ENCODE measurements around the gene ENAM. TPM values are rescaled to one million over a fixed set of nuclear protein-coding genes. Genes with fewer than 3 reads are reported as not detected.
"Not testable (repeated sequence)": the region's sequence is repeated elsewhere in the genome, so short reads cannot be mapped to it uniquely, and the experiment has no call there.

The ENAM gene
- total RNA-seq, 4 donors from 2014 or later = not detected

- Histone ChIP-seq H3K27ac (no peak overlapping the region), H3K27me3 (no peaks in the 10 kb centered on the region), H3K4me3 (no peak overlapping the region), H3K9me3 (no peaks in the 10 kb centered on the region), H3K36me3 (no peaks in the 10 kb centered on the region), H3K4me1 (peaks cover 4% of the 10 kb centered on the region)
- no peak for TF ChIP-seq CTCF (IDR thresholded peaks at IDR 0.05)
- no peak for TF ChIP-seq EP300 (IDR thresholded peaks at IDR 0.05)
- TF ChIP-seq POLR2A (IDR thresholded peaks at IDR 0.05) = no peak
- WGBS = 59% methylated on average over 5 of the region's 5 CpGs
- no peak for DNase-seq (ENCODE audit: low spot score in 2 of 2)
Measured at GRCh38 chr4:70654605-70655011, 26.1 kb downstream of the ENAM start.

GRCh38 chr4:70657326-70657725 lies 28.8 kb downstream of the ENAM start:
- DNase-seq (ENCODE audit: low spot score in 2 of 2) = no peak
- Histone ChIP-seq H3K36me3 (no peaks in the 10 kb centered on the region), H3K9me3 (no peaks in the 10 kb centered on the region), H3K27me3 (no peaks in the 10 kb centered on the region), H3K27ac (no peak overlapping the region), H3K4me1 (no peaks in the 10 kb centered on the region), H3K4me3 (no peak overlapping the region)
- 73% methylated on average over 5 of the region's 5 CpGs for WGBS
- TF ChIP-seq POLR2A (IDR thresholded peaks at IDR 0.05) (no peak), POLR2AphosphoS5 (IDR thresholded peaks at IDR 0.05) (no peak), CTCF (IDR thresholded peaks at IDR 0.05) (no peak), EP300 (IDR thresholded peaks at IDR 0.05) (no peak)

DNA sequence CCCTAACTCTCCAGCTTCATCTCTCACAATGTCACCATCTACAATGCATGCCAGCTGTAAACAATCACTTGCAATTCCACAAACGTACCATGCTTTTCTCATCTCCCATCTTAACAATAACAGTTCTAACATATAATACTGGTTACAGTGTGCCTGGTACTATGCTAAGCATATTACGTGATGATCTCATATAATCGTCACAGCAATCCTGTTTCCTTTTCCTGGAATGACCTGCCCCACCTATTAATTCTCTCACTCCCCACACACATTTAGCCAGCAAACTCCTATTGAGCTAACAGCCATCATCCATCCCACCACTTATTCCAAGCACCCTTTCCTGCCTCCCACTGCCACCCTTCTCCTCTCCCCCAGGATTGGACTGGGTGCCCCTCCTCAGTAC lies 29.9 kb downstream of the ENAM start:
- Histone ChIP-seq H3K36me3 (no peaks in the 10 kb centered on the region), H3K4me3 (no peak overlapping the region), H3K27me3 (no peaks in the 10 kb centered on the region), H3K4me1 (no peaks in the 10 kb centered on the region), H3K9me3 (no peaks in the 10 kb centered on the region), H3K27ac (no peak overlapping the region)
- DNase-seq (ENCODE audit: low spot score in 2 of 2) = no peak
- TF ChIP-seq POLR2A (IDR thresholded peaks at IDR 0.05) (no peak), CTCF (IDR thresholded peaks at IDR 0.05) (no peak), POLR2AphosphoS5 (IDR thresholded peaks at IDR 0.05) (no peak), EP300 (IDR thresholded peaks at IDR 0.05) (no peak)
- 48% methylated on average over 3 of the region's 3 CpGs for WGBS

GRCh38 chr4:70660106-70660505 lies 31.6 kb downstream of the ENAM start:
- DNase-seq (ENCODE audit: low spot score in 2 of 2) = no peak
- H3K9me3 ChIP-seq = no peaks in the 10 kb centered on the region
- no peaks in the 10 kb centered on the region for H3K27me3 ChIP-seq
- no peaks in the 10 kb centered on the region for H3K4me1 ChIP-seq
- TF ChIP-seq EP300 (IDR thresholded peaks at IDR 0.05) (no peak), POLR2AphosphoS5 (IDR thresholded peaks at IDR 0.05) (no peak), POLR2A (IDR thresholded peaks at IDR 0.05) (no peak), CTCF (IDR thresholded peaks at IDR 0.05) (no peak)
- WGBS = 88% methylated on average over 4 of the region's 4 CpGs
- no peak overlapping the region for H3K27ac ChIP-seq
- no peak overlapping the region for H3K4me3 ChIP-seq
- H3K36me3 ChIP-seq = no peaks in the 10 kb centered on the region

GRCh38 chr4:70661309-70661922 lies 32.9 kb downstream of the ENAM start:
- not testable (repeated sequence) for H3K36me3 ChIP-seq; H3K4me3 ChIP-seq; H3K27ac ChIP-seq; H3K9me3 ChIP-seq; DNase-seq (ENCODE audit: low spot score in 2 of 2); H3K27me3 ChIP-seq; H3K4me1 ChIP-seq
- 86% methylated on average over 5 of the region's 5 CpGs for WGBS

GRCh38 chr4:70666369-70666768 lies 37.8 kb downstream of the ENAM start, which contains the start of gene JCHAIN:
Gene JCHAIN, minus strand, starts transcription at chr4:70666508. Its CDS starts 18 bp downstream, at chr4:70666490.
- Histone ChIP-seq H3K9me3 (no peaks in the 10 kb centered on the region), H3K4me3 (no peak within 1 kb of the TSS), H3K27me3 (no peaks in the 10 kb centered on the region), H3K36me3 (no peaks in the 10 kb centered on the region), H3K27ac (no peak within 1 kb of the TSS), H3K4me1 (no peaks in the 10 kb centered on the region)
- DNase-seq (ENCODE audit: low spot score in 2 of 2) = no peak
- 65% methylated on average over 1 of the region's 1 CpG for WGBS
- no peak for TF ChIP-seq CTCF (IDR thresholded peaks at IDR 0.05)
- TF ChIP-seq POLR2AphosphoS5 (IDR thresholded peaks at IDR 0.05) = no peak
- TF ChIP-seq EP300 (IDR thresholded peaks at IDR 0.05) = no peak
- no peak for TF ChIP-seq POLR2A (IDR thresholded peaks at IDR 0.05)
